T-helper 2 cell (primary cell): ENCODE data around the gene ELOVL2.
"Not testable (repeated sequence)": the region's sequence is repeated elsewhere in the genome, so short reads cannot be mapped to it uniquely, and the experiment has no call there.

Experiments
- DNase-seq, 5 experiments: peaks; one replicate each; pipeline versions ENCODE4 v3.0.0 to v3.0.0-alpha.2; 2012 to 2022

ELOVL2 gene

DNA sequence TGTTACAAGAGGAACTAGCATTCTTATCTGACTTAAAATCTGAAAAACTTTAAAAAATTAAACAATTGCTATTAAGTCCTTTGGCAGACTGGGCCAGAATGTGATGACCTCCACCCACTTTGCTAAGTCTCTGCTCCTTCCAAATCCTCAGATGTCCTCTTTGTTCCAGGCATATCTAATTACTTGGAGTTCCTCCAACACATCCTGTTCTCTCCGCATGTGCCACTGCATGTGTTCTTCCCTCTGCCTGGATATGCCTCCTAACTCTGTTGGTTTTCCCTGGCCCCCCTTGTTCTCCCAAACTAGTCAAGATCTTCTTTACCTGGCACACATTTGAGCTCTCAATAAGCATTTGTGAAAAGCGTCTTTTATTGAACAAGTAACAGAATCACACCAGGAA lies 23.1 kb downstream of the ELOVL2 start:
- DNase-seq, result no peak

DNA sequence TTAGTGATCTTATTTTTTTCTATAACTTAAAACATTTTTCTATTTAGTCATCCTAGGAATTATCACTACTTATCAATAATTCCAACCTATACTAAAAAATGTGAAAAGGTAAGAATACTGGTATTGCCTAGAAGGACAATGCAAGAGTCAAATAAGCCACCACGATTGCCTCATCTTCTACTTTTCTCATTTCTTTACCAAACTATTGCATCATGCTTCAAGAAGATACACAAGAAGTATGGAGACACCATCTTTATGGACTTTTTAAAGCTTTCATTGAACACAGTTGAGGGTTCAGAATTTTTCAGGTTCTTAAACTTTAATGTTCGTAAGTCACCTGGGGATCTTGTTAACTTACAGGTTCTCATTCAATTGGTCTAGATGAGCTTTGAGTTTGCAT lies 25.9 kb downstream of the ELOVL2 start:
- DNase-seq, result no peak

DNA sequence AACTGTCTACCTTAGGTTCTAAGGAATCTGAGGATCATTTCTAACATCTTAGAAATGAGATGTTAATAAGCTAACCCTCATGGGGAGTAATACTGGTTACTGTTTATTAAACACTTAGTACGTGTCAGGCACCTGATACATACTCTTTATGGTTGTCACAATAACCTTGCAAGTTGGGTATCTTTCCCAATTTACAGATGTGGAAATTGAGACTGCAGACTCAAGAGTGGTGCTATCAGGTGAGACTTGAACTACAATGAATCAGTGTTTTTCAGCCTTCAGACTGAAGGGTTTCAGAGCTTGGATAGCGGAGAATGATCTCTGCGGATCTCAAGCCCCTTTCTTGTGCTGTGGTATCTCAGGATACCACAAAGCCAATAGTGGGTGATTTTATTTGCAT lies 27.0 kb downstream of the ELOVL2 start:
- no peak for DNase-seq

- no peak for DNase-seq
Observed at GRCh38 chr6:11016452-11016851, 27.7 kb downstream of the ELOVL2 start.

GRCh38 chr6:11015102-11015501 lies 29.0 kb downstream of the ELOVL2 start:
- no peak for DNase-seq

GRCh38 chr6:11013721-11014070 lies 30.4 kb downstream of the ELOVL2 start:
- no peak for DNase-seq

- no peak for DNase-seq
Observed at GRCh38 chr6:11012976-11013720, 31.0 kb downstream of the ELOVL2 start.

DNA sequence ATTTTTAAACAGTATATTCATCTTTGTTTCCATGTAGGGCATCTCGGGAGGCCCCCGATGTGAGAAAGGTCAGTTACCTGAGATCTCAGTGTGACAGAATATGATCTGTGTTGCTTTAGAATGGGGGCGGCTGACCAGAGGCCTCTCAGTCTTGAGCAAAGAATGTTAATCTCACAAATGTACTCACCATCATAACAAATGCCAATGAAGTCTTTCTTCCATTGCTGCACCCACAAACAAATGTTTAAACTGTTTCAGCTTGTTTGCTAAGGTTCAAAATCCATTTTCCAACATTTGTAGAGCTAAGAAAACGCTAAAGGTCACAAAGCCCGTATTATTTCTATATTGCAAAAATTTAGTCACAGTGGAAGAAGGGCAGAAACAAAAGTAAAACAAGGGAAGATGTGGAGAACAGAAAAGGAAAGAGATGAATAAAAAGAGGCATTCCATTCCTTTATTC lies 31.8 kb downstream of the ELOVL2 start:
- DNase-seq, result no peak

DNA sequence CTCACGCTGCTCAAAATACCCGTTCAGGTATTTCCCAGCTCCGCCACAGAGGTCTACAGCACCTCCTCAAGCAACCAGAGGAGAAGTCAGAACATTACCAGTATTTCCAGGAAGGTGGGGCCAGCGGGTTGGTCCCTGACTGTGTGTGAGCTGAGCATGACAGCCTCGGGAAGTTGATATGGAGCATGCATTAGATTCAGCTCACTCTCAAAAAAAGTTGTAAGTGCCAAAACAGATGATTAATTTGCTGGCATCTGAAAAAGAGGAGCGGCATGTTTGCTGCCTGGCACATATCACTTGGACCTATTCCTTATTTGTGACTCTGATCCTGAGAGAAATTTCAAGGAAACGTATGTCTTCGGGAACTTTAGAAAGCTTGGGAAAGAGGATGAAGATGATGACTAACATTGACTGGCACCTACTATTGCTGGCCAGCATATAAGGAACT lies 32.3 kb downstream of the ELOVL2 start:
- DNase-seq, result no peak

GRCh38 chr6:11009353-11009752 lies 34.8 kb downstream of the ELOVL2 start:
- no peak for DNase-seq

DNA sequence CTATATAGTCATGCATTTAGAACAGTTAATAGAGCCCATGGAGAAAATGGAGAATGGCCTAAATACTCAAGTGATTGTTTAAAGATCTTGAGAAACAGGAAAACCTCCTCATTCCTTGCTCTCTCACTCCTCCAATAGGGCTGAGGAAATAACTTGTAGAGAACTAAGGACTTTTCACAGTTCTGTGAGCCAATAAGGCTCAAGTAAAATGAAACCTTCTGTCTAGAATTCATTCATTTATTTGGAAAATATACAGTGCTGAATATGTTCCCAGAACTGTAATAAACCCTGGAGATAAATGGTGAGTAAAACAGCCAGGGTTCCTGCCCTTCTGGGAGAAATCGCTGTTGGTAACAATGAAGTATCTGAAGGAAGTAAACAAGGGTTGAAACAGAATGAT lies 35.3 kb downstream of the ELOVL2 start:
- no peak for DNase-seq

GRCh38 chr6:11007715-11008608 lies 36.1 kb downstream of the ELOVL2 start:
- DNase-seq, result peak in 1 of 5 experiments; percentile 19

GRCh38 chr6:11006061-11006460 lies 38.0 kb downstream of the ELOVL2 start:
- DNase-seq, result no peak

GRCh38 chr6:11003297-11003696 lies 40.8 kb downstream of the ELOVL2 start:
- not testable (repeated sequence) for DNase-seq

GRCh38 chr6:11002176-11002575 lies 41.9 kb downstream of the ELOVL2 start:
- DNase-seq, result no peak

GRCh38 chr6:10999994-11000393 lies 44.1 kb downstream of the ELOVL2 start:
- DNase-seq, result no peak

GRCh38 chr6:10995114-10995707 lies 48.9 kb downstream of the ELOVL2 start:
- no peak for DNase-seq

GRCh38 chr6:10993896-10994295 lies 50.2 kb downstream of the ELOVL2 start:
- no peak for DNase-seq

DNA sequence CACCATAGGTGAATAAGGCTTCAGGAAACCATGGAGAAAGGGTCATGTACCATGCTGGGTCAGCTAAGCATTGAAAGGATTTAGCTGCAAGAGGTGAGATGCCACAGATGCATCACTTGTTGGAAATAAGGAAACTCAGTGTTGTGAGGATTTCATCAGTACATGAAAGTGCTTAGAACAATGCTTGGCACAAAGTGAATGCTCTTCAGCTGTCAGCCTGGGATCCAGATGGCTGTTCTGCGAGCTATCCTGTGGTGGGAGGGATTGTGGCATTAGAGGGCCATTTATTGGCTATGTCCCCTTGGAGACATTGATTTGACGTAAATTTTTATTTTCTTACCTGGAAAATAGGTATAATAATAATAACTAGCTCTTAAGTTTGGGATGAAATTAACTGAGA lies 53.0 kb downstream of the ELOVL2 start:
- DNase-seq, result no peak

DNA sequence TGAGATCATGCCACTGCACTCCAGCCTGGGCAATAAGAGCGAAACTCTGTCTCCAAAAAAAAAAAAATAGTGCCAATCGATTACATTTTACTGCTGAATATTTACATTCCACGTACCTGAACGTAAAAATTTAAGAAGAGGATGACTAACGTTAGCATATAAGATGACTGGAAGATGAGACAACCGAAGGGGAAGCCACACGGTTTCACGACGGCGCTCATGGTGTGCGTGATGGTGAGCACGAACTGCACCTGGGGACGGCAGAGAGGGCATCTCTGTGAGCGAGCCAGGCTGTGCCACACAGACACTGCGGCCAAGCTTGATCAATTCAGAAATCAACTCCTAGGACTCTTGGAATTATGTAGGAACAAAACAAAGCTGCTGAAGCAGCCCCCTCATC lies 54.5 kb downstream of the ELOVL2 start:
- no peak for DNase-seq

DNA sequence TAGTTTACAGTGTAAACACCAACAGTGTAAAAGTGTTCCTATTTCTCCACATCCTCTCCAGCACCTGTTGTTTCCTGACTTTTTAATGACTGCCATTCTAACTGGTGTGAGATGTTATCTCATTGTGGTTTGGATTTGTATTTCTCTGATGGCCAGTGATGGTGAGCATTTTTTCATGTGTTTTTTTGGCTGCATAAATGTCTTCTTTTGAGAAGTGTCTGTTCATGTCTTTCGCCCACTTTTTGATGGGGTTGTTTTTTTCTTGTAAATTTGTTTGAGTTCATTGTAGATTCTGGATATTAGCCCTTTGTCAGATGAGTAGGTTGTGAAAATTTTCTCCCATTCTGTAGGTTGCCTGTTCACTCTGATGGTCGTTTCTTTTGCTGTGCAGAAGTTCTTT lies 59.1 kb downstream of the ELOVL2 start:
- DNase-seq, result not testable (repeated sequence)

GRCh38 chr6:10981409-10981808 lies 62.7 kb downstream of the ELOVL2 start:
- no peak for DNase-seq

DNA sequence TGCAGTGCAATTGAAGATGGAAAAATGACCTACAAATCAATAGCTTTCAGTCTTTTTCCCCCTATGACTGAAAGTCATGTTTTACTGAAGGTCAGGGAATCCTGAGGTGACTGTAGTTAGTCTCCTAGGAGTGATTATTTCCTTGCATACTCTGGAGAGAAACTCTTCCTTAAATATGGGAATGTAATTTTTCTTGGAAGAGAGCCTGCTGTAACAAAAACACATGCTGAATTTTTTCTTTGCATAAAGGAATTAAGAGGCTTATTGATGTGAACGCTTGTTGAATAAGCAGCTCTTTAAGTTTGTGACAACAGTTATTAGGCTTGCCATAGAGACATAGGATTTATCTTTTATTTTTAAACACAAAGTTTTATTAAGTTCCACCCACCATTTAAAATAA lies 64.5 kb downstream of the ELOVL2 start:
- DNase-seq, result no peak
